ENCODE data around the gene RFLNA.
"Not testable (repeated sequence)": the region's sequence is repeated elsewhere in the genome, so short reads cannot be mapped to it uniquely, and the experiment has no call there.

The RFLNA gene

GRCh38 chr12:124282287-124282686 is 12.6 kb upstream of the RFLNA start:
- no peak for DNase-seq (ENCODE audit: low read depth)

GRCh38 chr12:124283326-124283725 is 11.6 kb upstream of the RFLNA start:
- no peak for DNase-seq (ENCODE audit: low read depth)

GRCh38 chr12:124284368-124284767 is 10.5 kb upstream of the RFLNA start:
- no peak for DNase-seq (ENCODE audit: low read depth)

GRCh38 chr12:124286414-124286813 is 8.5 kb upstream of the RFLNA start:
- DNase-seq (ENCODE audit: low read depth): no peak

GRCh38 chr12:124286971-124287370 is 7.9 kb upstream of the RFLNA start:
- no peak for DNase-seq (ENCODE audit: low read depth)

- DNase-seq (ENCODE audit: low read depth): no peak
Measured at GRCh38 chr12:124289634-124290600, 5.0 kb upstream of the RFLNA start.

GRCh38 chr12:124292385-124292784 is 2.5 kb upstream of the RFLNA start:
- DNase-seq (ENCODE audit: low read depth): no peak

GRCh38 chr12:124293286-124294003 is 1.4 kb upstream of the RFLNA start:
- DNase-seq (ENCODE audit: low read depth): no peak

- DNase-seq (ENCODE audit: low read depth): no peak
Measured at GRCh38 chr12:124295431-124296058, 652 bp downstream of the RFLNA start.

- no peak for DNase-seq (ENCODE audit: low read depth)
Measured at GRCh38 chr12:124296295-124296915, 1.5 kb downstream of the RFLNA start.

- no peak for DNase-seq (ENCODE audit: low read depth)
Measured at GRCh38 chr12:124296916-124297351, 2.0 kb downstream of the RFLNA start.

GRCh38 chr12:124297389-124297788 is 2.5 kb downstream of the RFLNA start:
- no peak for DNase-seq (ENCODE audit: low read depth)

- no peak for DNase-seq (ENCODE audit: low read depth)
Measured at GRCh38 chr12:124297856-124298255, 3.0 kb downstream of the RFLNA start.

- no peak for DNase-seq (ENCODE audit: low read depth)
Measured at GRCh38 chr12:124298685-124299410, 4.0 kb downstream of the RFLNA start.

GRCh38 chr12:124299628-124300388 is 4.9 kb downstream of the RFLNA start:
- no peak for DNase-seq (ENCODE audit: low read depth)

GRCh38 chr12:124300657-124301056 is 5.8 kb downstream of the RFLNA start:
- not testable (repeated sequence) for DNase-seq (ENCODE audit: low read depth)

- no peak for DNase-seq (ENCODE audit: low read depth)
Measured at GRCh38 chr12:124301084-124301654, 6.3 kb downstream of the RFLNA start.

- DNase-seq (ENCODE audit: low read depth): no peak
Measured at GRCh38 chr12:124302241-124302806, 7.4 kb downstream of the RFLNA start.

- no peak for DNase-seq (ENCODE audit: low read depth)
Measured at GRCh38 chr12:124302807-124303578, 8.1 kb downstream of the RFLNA start.
